ENCODE data around the gene PBRM1. TPM values are rescaled to one million over a fixed set of nuclear protein-coding genes. Genes with fewer than 3 reads are reported as not detected.

The PBRM1 gene
- total and polyA plus RNA-seq, 2 donors (not counting 1 experiment from before 2014, with no cell fraction given): 16.8 to 85.9 TPM

GRCh38 chr3:52536112-52536368 is 149.7 kb downstream of the PBRM1 start:
- Histone ChIP-seq H3K4me2 (replicated peaks; ENCODE audit: low read depth, low read length, poor library complexity, severe bottlenecking) (peak overlapping the region; percentile 82), H3K4me3 (ENCODE audit: control extremely low read depth in 1 of 5, extremely low read depth in 1 of 5, insufficient read depth in 1 of 5, low read depth in 2 of 5, low read length in 4 of 5) (peak overlapping the region in 3 of 5 experiments; percentile 29 to 68 (median 49)), H3K9ac (ENCODE audit: low read length) (peak overlapping the region; percentile 54), H2AFZ (ENCODE audit: insufficient read depth, low read depth, low read length, poor library complexity, severe bottlenecking) (peak overlapping the region; percentile 50), H3K27me3 (replicated peaks in 1 of 4; ENCODE audit: control extremely low read depth in 1 of 4, control insufficient read depth in 3 of 4, insufficient read depth in 4 of 4, low read length in 3 of 4) (peaks cover 0 to 13% (median 0%) of the 10 kb centered on the region in 4 experiments), H3K4me1 (ENCODE audit: control insufficient read depth in 2 of 2, insufficient read depth in 2 of 2, low read length in 2 of 2) (peaks cover 34 to 51% of the 10 kb centered on the region in 2 donors), H3K36me3 (replicated peaks in 1 of 2; ENCODE audit: control extremely low read depth in 1 of 2, control insufficient read depth in 1 of 2, extremely low read depth in 1 of 2, insufficient read depth in 2 of 2, low read length in 1 of 2) (no peaks in the 10 kb centered on the region), H4K20me1 (ENCODE audit: control insufficient read depth, insufficient read depth, low read length, poor library complexity, severe bottlenecking) (no peaks in the 10 kb centered on the region), H3K27ac (ENCODE audit: low read length in 2 of 2) (no peak overlapping the region), H3K9me3 (ENCODE audit: control extremely low read depth in 1 of 3, control insufficient read depth in 2 of 3, insufficient read depth in 1 of 3, low read length in 2 of 3) (no peaks in the 10 kb centered on the region), H3K79me2 (ENCODE audit: control insufficient read depth, insufficient read depth, low read length) (peaks cover 26% of the 10 kb centered on the region)
- intact Hi-C loops (cut with micrococcal nuclease): loop anchor here (1.0 to 10.0 kb wide), 9 partner anchors 81 to 1141 kb away; partner anchors contain the start of genes DUSP7, NISCH, PBRM1 and PRKCD
- POLR2A ChIA-PET: interaction anchor here (0.6 to 1.6 kb wide), 3 partner anchors 107 to 625 kb away, joined by 3 to 4 read pairs (median 3); partner anchors contain the start of gene ALAS1
- CTCF ChIA-PET: interaction anchor here (1.0 to 1.2 kb wide), 2 partner anchors 64 to 91 kb away, joined by 4 to 5 read pairs; partner anchors contain the start of gene SEMA3G
- Mint-ChIP-seq H3K4me1 (peaks cover 46% of the 10 kb centered on the region), H3K4me3 (peak overlapping the region; percentile 99), H3K27ac (peak overlapping the region; percentile 99), H3K27me3 (no peaks in the 10 kb centered on the region), H3K9me3 (ENCODE audit: insufficient read depth) (no peaks in the 10 kb centered on the region)
- TF ChIP-seq EZH2 (IDR thresholded peaks at IDR 0.05; ENCODE audit: borderline replicate concordance, insufficient read depth, low read depth, low read length, poor library complexity, severe bottlenecking): no peak
- no peak for TF ChIP-seq CTCF (IDR thresholded peaks at IDR 0.05)
- no peak for ATAC-seq (ENCODE audit: low read depth)
- WGBS (ENCODE audit: insufficient coverage): 0% methylated on average over 7 of the region's 9 CpGs
- no peak for DNase-seq

GRCh38 chr3:52535411-52536111 is 150.2 kb downstream of the PBRM1 start:
- H3K4me1 ChIP-seq (ENCODE audit: control insufficient read depth in 2 of 2, insufficient read depth in 2 of 2, low read length in 2 of 2): peaks cover 34 to 51% of the 10 kb centered on the region in 2 donors
- ChIA-PET POLR2A (interaction anchor here (0.6 to 1.6 kb wide), 3 partner anchors 107 to 625 kb away, joined by 3 to 4 read pairs (median 3); partner anchors contain the start of gene ALAS1), CTCF (interaction anchor here (1.0 to 1.2 kb wide), 2 partner anchors 63 to 90 kb away, joined by 4 to 5 read pairs; partner anchors contain the start of gene SEMA3G)
- no peak overlapping the region for H3K27ac ChIP-seq (ENCODE audit: low read length in 2 of 2)
- H3K36me3 ChIP-seq (replicated peaks in 1 of 2; ENCODE audit: control extremely low read depth in 1 of 2, control insufficient read depth in 1 of 2, extremely low read depth in 1 of 2, insufficient read depth in 2 of 2, low read length in 1 of 2): no peaks in the 10 kb centered on the region
- ATAC-seq (ENCODE audit: low read depth): no peak
- WGBS (ENCODE audit: insufficient coverage): 96% methylated on average over 9 of the region's 19 CpGs
- Mint-ChIP-seq H3K4me1 (peaks cover 46% of the 10 kb centered on the region), H3K9me3 (ENCODE audit: insufficient read depth) (no peaks in the 10 kb centered on the region), H3K27ac (peak overlapping the region; percentile 99), H3K27me3 (no peaks in the 10 kb centered on the region), H3K4me3 (peak overlapping the region; percentile 99)
- peaks cover 0 to 13% (median 0%) of the 10 kb centered on the region in 4 experiments for H3K27me3 ChIP-seq (replicated peaks in 1 of 4; ENCODE audit: control extremely low read depth in 1 of 4, control insufficient read depth in 3 of 4, insufficient read depth in 4 of 4, low read length in 3 of 4)
- H3K9me3 ChIP-seq (ENCODE audit: control extremely low read depth in 1 of 3, control insufficient read depth in 2 of 3, insufficient read depth in 1 of 3, low read length in 2 of 3): no peaks in the 10 kb centered on the region
- peak overlapping the region; percentile 82 for H3K4me2 ChIP-seq (replicated peaks; ENCODE audit: low read depth, low read length, poor library complexity, severe bottlenecking)
- no peak for TF ChIP-seq CTCF (IDR thresholded peaks at IDR 0.05)
- no peak for TF ChIP-seq EZH2 (IDR thresholded peaks at IDR 0.05; ENCODE audit: borderline replicate concordance, insufficient read depth, low read depth, low read length, poor library complexity, severe bottlenecking)
- intact Hi-C loops (cut with micrococcal nuclease): loop anchor here (1.0 to 10.0 kb wide), 9 partner anchors 80 to 1141 kb away; partner anchors contain the start of genes DUSP7, NISCH, PBRM1 and PRKCD
- DNase-seq: no peak
- no peaks in the 10 kb centered on the region for H4K20me1 ChIP-seq (ENCODE audit: control insufficient read depth, insufficient read depth, low read length, poor library complexity, severe bottlenecking)
- peak overlapping the region in 3 of 5 experiments; percentile 29 to 68 (median 49) for H3K4me3 ChIP-seq (ENCODE audit: control extremely low read depth in 1 of 5, extremely low read depth in 1 of 5, insufficient read depth in 1 of 5, low read depth in 2 of 5, low read length in 4 of 5)
- H3K79me2 ChIP-seq (ENCODE audit: control insufficient read depth, insufficient read depth, low read length): peaks cover 24% of the 10 kb centered on the region
- H2AFZ ChIP-seq (ENCODE audit: insufficient read depth, low read depth, low read length, poor library complexity, severe bottlenecking): peak overlapping the region; percentile 50
- H3K9ac ChIP-seq (ENCODE audit: low read length): peak overlapping the region; percentile 54
